GM12878 (cell line): Measurements from ENCODE around the gene BCOR. TPM values are rescaled to one million over a fixed set of nuclear protein-coding genes. Genes with fewer than 3 reads are reported as not detected.

Experiments used
- ATAC-seq: fragments of 200-7000 bp; cut with Tn5 transposase; 3 replicates; pipeline ENCODE4 v1.9.1; 2020; ENCODE audit warnings: mild to moderate bottlenecking, moderate library complexity
- BruUV-seq: library from RNA; stranded (reverse); fragments of 400-500 nt; replicated peaks from 2 replicates; lab custom pipeline; 2021; lab: Mats Ljungman, UMichigan
- CTCF ChIA-PET: fragments of 300-600 bp; sonication (Branson Sonifier 250); formaldehyde crosslinking; extraction: SDS; loops from one replicate; lab custom pipeline; 2021; ENCODE audit warnings: inconsistent platforms; lab: Yijun Ruan, JAX
- POLR2A ChIA-PET: fragments of 350-600 bp; formaldehyde crosslinking; extraction: SDS; loops from one replicate; lab custom pipeline; 2021; ENCODE audit warnings: inconsistent platforms; lab: Charles Lee
- RAD21 ChIA-PET: fragments of 300-600 bp; sonication (Branson Sonifier 250); formaldehyde crosslinking; loops from one replicate; lab custom pipeline; 2023; ENCODE audit warnings: antibody characterized with exemption; ENCODE audit not compliant: unreplicated experiment; lab: Charles Lee
- SMC1A ChIA-PET: fragments of 300-600 bp; sonication (Branson Sonifier 250); formaldehyde crosslinking; loops from one replicate; lab custom pipeline; 2023; ENCODE audit not compliant: unreplicated experiment, uncharacterized antibody; lab: Charles Lee
- DNase-seq: peaks from one replicate; pipeline ENCODE4 v3.0.0-alpha.2; 2011; ENCODE audit warnings: low read depth, low spot score
- FAIRE-seq: peaks from 3 replicates; lab custom pipeline; 2011; peaks lifted over from hg19 to GRCh38; lab: Jason Lieb, UNC
- H2AFZ ChIP-seq: 2 replicates; pipeline ENCODE4 v1.6.0; 2011; ENCODE audit warnings: low read depth, low read length, control low read depth; ENCODE audit not compliant: control insufficient read depth
- H3K27ac ChIP-seq: 2 replicates; pipeline ENCODE4 v1.5.1; 2011; ENCODE audit warnings: control low read depth; ENCODE audit not compliant: control insufficient read depth, insufficient read depth
- H3K27me3 ChIP-seq, 2 experiments: replicated peaks in 1 of 2; 2 replicates each; pipeline versions ENCODE4 v1.6.0 to v1.6.1; 2011; ENCODE audit warnings: low read length in 1 of 2; ENCODE audit not compliant: control insufficient read depth in 2 of 2, insufficient read depth in 2 of 2
- H3K36me3 ChIP-seq, 2 experiments: 2 replicates each; pipeline ENCODE4 v1.5.1; 2011; ENCODE audit warnings: low read length in 1 of 2; ENCODE audit not compliant: control insufficient read depth in 2 of 2, insufficient read depth in 2 of 2
- H3K4me1 ChIP-seq: 2 replicates; pipeline ENCODE4 v1.6.1; 2011; ENCODE audit warnings: mild to moderate bottlenecking, low read length, moderate library complexity, mixed read lengths; ENCODE audit not compliant: control insufficient read depth, insufficient read depth
- H3K4me2 ChIP-seq: 2 replicates; pipeline ENCODE4 v1.6.0; 2011; ENCODE audit warnings: control low read depth; ENCODE audit not compliant: control insufficient read depth, insufficient read depth
- H3K4me3 ChIP-seq: fragments of 200-600 bp; sonication (generic); 2 replicates; pipeline ENCODE4 v1.5.1; 2016
- H3K79me2 ChIP-seq: 2 replicates; pipeline ENCODE4 v1.6.0; 2011; ENCODE audit warnings: low read length; ENCODE audit not compliant: control insufficient read depth, insufficient read depth
- H3K9ac ChIP-seq: 2 replicates; pipeline ENCODE4 v1.8.0; 2011; ENCODE audit warnings: low read length, control low read depth, mixed read lengths; ENCODE audit not compliant: control insufficient read depth, insufficient read depth
- H3K9me3 ChIP-seq: replicated peaks from 3 replicates; pipeline ENCODE4 v1.5.1; 2011; ENCODE audit warnings: mild to moderate bottlenecking, low read length; ENCODE audit not compliant: control insufficient read depth, insufficient read depth
- H4K20me1 ChIP-seq: 2 replicates; pipeline ENCODE4 v1.6.0; 2011; ENCODE audit not compliant: control insufficient read depth, insufficient read depth
- BHLHE40 ChIP-seq, 2 experiments: fragments of 450-650 bp in 1 of 2; IDR thresholded peaks; 2 replicates each; pipeline ENCODE4 v1.6.1; 2011 to 2017; ENCODE audit warnings: low read depth in 2 of 2, borderline replicate concordance in 1 of 2, improper control_type of control experiment in 1 of 2, low read length in 1 of 2, mild to moderate bottlenecking in 1 of 2
- CHD4 ChIP-seq: fragments of 200-600 bp; sonication (generic); IDR thresholded peaks from 2 replicates; pipeline ENCODE4 v1.6.1; 2016; ENCODE audit warnings: mild to moderate bottlenecking
- EZH2 ChIP-seq: IDR thresholded peaks from 2 replicates; pipeline ENCODE4 v1.6.1; 2012; ENCODE audit warnings: low read depth, mild to moderate bottlenecking, control low read depth, inconsistent platforms, low read length, borderline replicate concordance; ENCODE audit not compliant: control insufficient read depth
- HDAC6 ChIP-seq: fragments of 200-600 bp; sonication (generic); IDR thresholded peaks from one replicate; pipeline ENCODE4 v1.8.0; 2017; ENCODE audit warnings: antibody characterized with exemption; ENCODE audit not compliant: unreplicated experiment
- HDGF ChIP-seq: fragments of 450-650 bp; IDR thresholded peaks from 2 replicates; pipeline ENCODE4 v1.6.1; 2016; ENCODE audit warnings: antibody characterized with exemption
- KDM1A ChIP-seq: fragments of 200-600 bp; sonication (generic); IDR thresholded peaks from 2 replicates; pipeline ENCODE4 v1.6.1; 2016; ENCODE audit warnings: borderline replicate concordance
- NR2F1 ChIP-seq: fragments of 450-650 bp; conservative IDR thresholded peaks from 2 replicates; pipeline ENCODE4 v1.6.1; 2017; ENCODE audit warnings: mild to moderate bottlenecking
- SMAD1 ChIP-seq: fragments of 450-650 bp; IDR thresholded peaks from 2 replicates; pipeline ENCODE4 v1.6.1; 2018; ENCODE audit warnings: mild to moderate bottlenecking, low read depth; ENCODE audit not compliant: partially characterized antibody
- SUPT20H ChIP-seq: IDR thresholded peaks from 2 replicates; pipeline ENCODE4 v1.6.1; 2011; ENCODE audit warnings: low read depth, mild to moderate bottlenecking, low read length, moderate library complexity, borderline replicate concordance; ENCODE audit not compliant: control insufficient read depth
- WGBS: methylation state at CpG from one replicate; pipeline ENCODE4 v1.1.6; 2016; ENCODE audit warnings: low lambda C conversion rate; ENCODE audit not compliant: insufficient replicate concordance, insufficient coverage; ENCODE audit errors: missing lambda C conversion rate; 5-methylcytosine and 5-hydroxymethylcytosine counted together
- in situ Hi-C: fragments of 300-500 bp; cut with MboI; formaldehyde crosslinking; loops from 9 replicates; pipeline ENCODE4 v1.14.3; 2018; ENCODE audit warnings: mixed read lengths
- intact Hi-C: fragments of 100-400 bp; cut with micrococcal nuclease; formaldehyde crosslinking; loops from one replicate; pipeline ENCODE4 v1.14.2; 2022; ENCODE audit not compliant: unreplicated experiment
- polyA plus RNA-seq, 11 experiments: library from polyadenylated mRNA; depleted of rRNA in 4 of 11; unstranded in 6 of 11; stranded (reverse) in 5 of 11; fragments of >200 nt; fragmentation: Nextera tagmentation in 4 of 11; fragmentation: Illumina TruSeq in 1 of 11; extraction: Ambion mirVana in 4 of 11; extraction: Trizol in 1 of 11; gene quantifications; 1 replicate in 1 of 11; 2 replicates in 10 of 11; pipeline versions ENCODE4 v1.2.1 to v1.2.3, GENCODE V29; 2011 to 2016; ENCODE audit warnings: inconsistent platforms in 2 of 11, missing spikeins in 2 of 11, low read depth in 1 of 11
- total RNA-seq, 4 experiments: library from RNA; depleted of rRNA in 3 of 4; stranded (reverse); fragments of >200 nt in 3 of 4; fragmentation: Illumina TruSeq in 1 of 4; extraction: Trizol in 1 of 4; gene quantifications; 2 replicates each; pipeline versions ENCODE4 v1.2.1 to v1.2.3, GENCODE V29; 2013 to 2021
- TF ChIP-seq, protein P1 (sequence below): fragments of 450-650 bp; formaldehyde crosslinking; IDR thresholded peaks from 2 replicates; pipeline ENCODE4 v1.4.0; 2022; ENCODE audit warnings: mild to moderate bottlenecking, moderate library complexity
- TF ChIP-seq, protein P2 (sequence below): fragments of 450-650 bp; IDR thresholded peaks from 2 replicates; pipeline ENCODE4 v1.6.1; 2016; ENCODE audit warnings: mild to moderate bottlenecking
- TF ChIP-seq, protein P3 (sequence below), 3 experiments: IDR thresholded peaks in 2 of 3; conservative IDR thresholded peaks in 1 of 3; 2 replicates each; pipeline ENCODE4 v1.5.1; 2011; ENCODE audit warnings: low read depth in 3 of 3, low read length in 3 of 3, mild to moderate bottlenecking in 3 of 3, control low read depth in 2 of 3, moderate library complexity in 2 of 3, inconsistent platforms in 1 of 3, mixed read lengths in 1 of 3; ENCODE audit not compliant: control insufficient read depth in 2 of 3, insufficient read depth in 1 of 3; ENCODE audit errors: extremely low read depth in 1 of 3

Gene BCOR
- total and polyA plus RNA-seq, 10 of the 15 experiments (the other 5 are each of a cell fraction or from before 2014, with no cell fraction given) = 5.1 to 16.4 (median 10.1) TPM

DNA sequence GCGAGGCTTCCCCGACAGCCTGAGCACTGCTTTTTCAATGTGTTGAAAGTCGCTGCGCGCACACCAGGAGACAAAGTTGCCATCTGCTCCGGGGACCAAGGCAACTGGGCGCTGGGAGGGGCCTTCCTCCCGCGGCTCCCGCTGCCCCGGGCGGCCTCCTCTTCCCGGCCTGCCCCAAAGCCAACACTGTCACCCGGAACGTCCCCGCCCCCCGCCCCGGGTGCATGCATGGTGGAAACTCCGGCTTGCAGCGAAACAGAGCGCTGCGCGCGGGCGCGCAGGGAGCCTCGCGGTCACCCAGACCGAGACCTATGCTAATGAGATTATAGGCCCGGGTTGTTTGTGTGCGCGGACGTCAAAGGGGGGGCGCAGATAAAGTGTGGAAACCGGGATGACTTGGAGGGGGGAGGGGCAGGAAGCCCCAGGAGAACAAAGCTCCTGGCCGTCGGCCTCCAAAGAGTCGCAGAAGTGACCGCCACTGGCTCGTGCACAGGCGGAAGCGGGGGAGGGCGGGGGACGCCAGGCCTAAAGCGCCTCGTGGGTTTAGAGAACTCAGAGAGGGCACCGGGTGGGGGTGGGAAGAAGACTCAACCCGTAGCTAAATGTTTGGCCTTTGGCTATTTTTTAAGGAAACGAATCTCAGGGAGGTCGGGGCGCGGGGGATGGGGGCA, 88.8 kb downstream of the BCOR start:
- no peak overlapping the region for H3K9ac ChIP-seq
- no TSS peak for BruUV-seq
- H3K27ac ChIP-seq = no peak overlapping the region
- H3K79me2 ChIP-seq = no peaks in the 10 kb centered on the region
- no peaks in the 10 kb centered on the region for H3K36me3 ChIP-seq
- no peak for ATAC-seq
- no peak overlapping the region for H3K4me3 ChIP-seq
- in situ Hi-C loops (no loop called here), intact Hi-C loops (no loop called here)
- DNase-seq = no peak
- peaks cover 0 to 6% of the 10 kb centered on the region in 2 experiments; a peak in 3 of 4 replicates for H3K27me3 ChIP-seq
- H3K4me2 ChIP-seq = peak overlapping the region; percentile 55; the same call in 1 of the 2 replicates
- no peaks in the 10 kb centered on the region for H4K20me1 ChIP-seq
- no peak for FAIRE-seq
- ChIA-PET CTCF (no interaction called here), SMC1A (no interaction called here), POLR2A (no interaction called here), RAD21 (no interaction called here)
- no peak overlapping the region for H2AFZ ChIP-seq
- TF ChIP-seq HDGF (no peak), SMAD1 (no peak), EZH2 (no peak), BHLHE40 (IDR thresholded peaks at IDR 0.05; ENCODE audit: borderline replicate concordance in 1 of 2, low read depth in 2 of 2, low read length in 1 of 2) (peak; percentile 28 to 37; a peak in 1 of 4 replicates), HDAC6 (peak; percentile 92), KDM1A (no peak), NR2F1 (no peak), CHD4 (no peak), SUPT20H (no peak)
- TF ChIP-seq, protein P1, sequence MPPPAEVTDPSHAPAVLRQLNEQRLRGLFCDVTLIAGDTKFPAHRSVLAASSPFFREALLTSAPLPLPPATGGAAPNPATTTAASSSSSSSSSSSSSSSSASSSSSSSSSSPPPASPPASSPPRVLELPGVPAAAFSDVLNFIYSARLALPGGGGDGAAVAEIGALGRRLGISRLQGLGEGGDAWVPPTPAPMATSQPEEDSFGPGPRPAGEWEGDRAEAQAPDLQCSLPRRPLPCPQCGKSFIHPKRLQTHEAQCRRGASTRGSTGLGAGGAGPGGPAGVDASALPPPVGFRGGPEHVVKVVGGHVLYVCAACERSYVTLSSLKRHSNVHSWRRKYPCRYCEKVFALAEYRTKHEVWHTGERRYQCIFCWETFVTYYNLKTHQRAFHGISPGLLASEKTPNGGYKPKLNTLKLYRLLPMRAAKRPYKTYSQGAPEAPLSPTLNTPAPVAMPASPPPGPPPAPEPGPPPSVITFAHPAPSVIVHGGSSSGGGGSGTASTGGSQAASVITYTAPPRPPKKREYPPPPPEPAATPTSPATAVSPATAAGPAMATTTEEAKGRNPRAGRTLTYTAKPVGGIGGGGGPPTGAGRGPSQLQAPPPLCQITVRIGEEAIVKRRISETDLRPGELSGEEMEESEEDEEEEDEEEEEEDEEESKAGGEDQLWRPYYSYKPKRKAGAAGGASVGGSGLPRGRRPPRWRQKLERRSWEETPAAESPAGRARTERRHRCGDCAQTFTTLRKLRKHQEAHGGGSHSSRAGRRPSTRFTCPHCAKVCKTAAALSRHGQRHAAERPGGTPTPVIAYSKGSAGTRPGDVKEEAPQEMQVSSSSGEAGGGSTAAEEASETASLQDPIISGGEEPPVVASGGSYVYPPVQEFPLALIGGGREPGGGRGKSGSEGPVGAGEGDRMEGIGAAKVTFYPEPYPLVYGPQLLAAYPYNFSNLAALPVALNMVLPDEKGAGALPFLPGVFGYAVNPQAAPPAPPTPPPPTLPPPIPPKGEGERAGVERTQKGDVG (CRISPR knock-in tag) = no peak
- TF ChIP-seq, protein P2, sequence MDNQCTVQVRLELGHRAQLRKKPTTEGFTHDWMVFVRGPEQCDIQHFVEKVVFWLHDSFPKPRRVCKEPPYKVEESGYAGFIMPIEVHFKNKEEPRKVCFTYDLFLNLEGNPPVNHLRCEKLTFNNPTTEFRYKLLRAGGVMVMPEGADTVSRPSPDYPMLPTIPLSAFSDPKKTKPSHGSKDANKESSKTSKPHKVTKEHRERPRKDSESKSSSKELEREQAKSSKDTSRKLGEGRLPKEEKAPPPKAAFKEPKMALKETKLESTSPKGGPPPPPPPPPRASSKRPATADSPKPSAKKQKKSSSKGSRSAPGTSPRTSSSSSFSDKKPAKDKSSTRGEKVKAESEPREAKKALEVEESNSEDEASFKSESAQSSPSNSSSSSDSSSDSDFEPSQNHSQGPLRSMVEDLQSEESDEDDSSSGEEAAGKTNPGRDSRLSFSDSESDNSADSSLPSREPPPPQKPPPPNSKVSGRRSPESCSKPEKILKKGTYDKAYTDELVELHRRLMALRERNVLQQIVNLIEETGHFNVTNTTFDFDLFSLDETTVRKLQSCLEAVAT = no peak
- TF ChIP-seq, protein P3, sequence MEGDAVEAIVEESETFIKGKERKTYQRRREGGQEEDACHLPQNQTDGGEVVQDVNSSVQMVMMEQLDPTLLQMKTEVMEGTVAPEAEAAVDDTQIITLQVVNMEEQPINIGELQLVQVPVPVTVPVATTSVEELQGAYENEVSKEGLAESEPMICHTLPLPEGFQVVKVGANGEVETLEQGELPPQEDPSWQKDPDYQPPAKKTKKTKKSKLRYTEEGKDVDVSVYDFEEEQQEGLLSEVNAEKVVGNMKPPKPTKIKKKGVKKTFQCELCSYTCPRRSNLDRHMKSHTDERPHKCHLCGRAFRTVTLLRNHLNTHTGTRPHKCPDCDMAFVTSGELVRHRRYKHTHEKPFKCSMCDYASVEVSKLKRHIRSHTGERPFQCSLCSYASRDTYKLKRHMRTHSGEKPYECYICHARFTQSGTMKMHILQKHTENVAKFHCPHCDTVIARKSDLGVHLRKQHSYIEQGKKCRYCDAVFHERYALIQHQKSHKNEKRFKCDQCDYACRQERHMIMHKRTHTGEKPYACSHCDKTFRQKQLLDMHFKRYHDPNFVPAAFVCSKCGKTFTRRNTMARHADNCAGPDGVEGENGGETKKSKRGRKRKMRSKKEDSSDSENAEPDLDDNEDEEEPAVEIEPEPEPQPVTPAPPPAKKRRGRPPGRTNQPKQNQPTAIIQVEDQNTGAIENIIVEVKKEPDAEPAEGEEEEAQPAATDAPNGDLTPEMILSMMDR (IDR thresholded peaks at IDR 0.05 in 2 of 3, conservative IDR thresholded peaks at IDR 0.05 in 1 of 3; ENCODE audit: control insufficient read depth in 2 of 3, extremely low read depth in 1 of 3, insufficient read depth in 1 of 3, low read depth in 3 of 3, low read length in 3 of 3) = no peak
- WGBS = 31% methylated on average over 45 of the region's 52 CpGs
- peaks cover 5% of the 10 kb centered on the region; the same call in 1 of the 2 replicates for H3K4me1 ChIP-seq
- H3K9me3 ChIP-seq = no peaks in the 10 kb centered on the region; the same call in 2 of the 3 replicates
